HG03442 (cell line): ENCODE data around the gene ZNF841.
"Not testable (repeated sequence)": the region's sequence is repeated elsewhere in the genome, so short reads cannot be mapped to it uniquely, and the experiment has no call there.

Experiments
- ATAC-seq: cut with Tn5 transposase; IDR thresholded peaks from one replicate; pipeline ENCODE4 v1.9.1; 2021; ENCODE audit warnings: mild to moderate bottlenecking, moderate library complexity; ENCODE audit not compliant: unreplicated experiment

The ZNF841 gene

GRCh38 chr19:52095172-52096014, at the start of gene ZNF841:
Gene ZNF841, minus strand, starts transcription at chr19:52095765. Its CDS starts 10,964 bp downstream, at chr19:52084801.
- peak; percentile 78 for ATAC-seq

GRCh38 chr19:52142001-52142595, 46.5 kb upstream of the ZNF841 start:
- ATAC-seq = no peak

- no peak for ATAC-seq
Observed at GRCh38 chr19:52141203-52141602, 45.6 kb upstream of the ZNF841 start.

- ATAC-seq = peak; percentile 89
Observed at GRCh38 chr19:52140032-52140710, 44.6 kb upstream of the ZNF841 start.

- peak; percentile 60 for ATAC-seq
Observed at GRCh38 chr19:52139252-52140031, 43.9 kb upstream of the ZNF841 start, which contains the start of gene ZNF616. Gene ZNF616, minus strand, starts transcription at chr19:52139938. Its CDS starts 9,426 bp downstream, at chr19:52130512.

GRCh38 chr19:52138983-52139251, 43.4 kb upstream of the ZNF841 start:
- ATAC-seq = no peak

GRCh38 chr19:52138278-52138982, 42.9 kb upstream of the ZNF841 start:
- no peak for ATAC-seq

GRCh38 chr19:52120286-52120685, 24.7 kb upstream of the ZNF841 start:
- no peak for ATAC-seq

- no peak for ATAC-seq
Observed at GRCh38 chr19:52115526-52116053, 20.0 kb upstream of the ZNF841 start.

GRCh38 chr19:52114691-52115090, 19.1 kb upstream of the ZNF841 start:
- no peak for ATAC-seq

GRCh38 chr19:52112624-52113023, 17.1 kb upstream of the ZNF841 start:
- no peak for ATAC-seq

- no peak for ATAC-seq
Observed at GRCh38 chr19:52110780-52111179, 15.2 kb upstream of the ZNF841 start.

- no peak for ATAC-seq
Observed at GRCh38 chr19:52102782-52103181, 7.2 kb upstream of the ZNF841 start.

GRCh38 chr19:52101866-52102562, 6.4 kb upstream of the ZNF841 start:
- ATAC-seq = no peak

- no peak for ATAC-seq
Observed at GRCh38 chr19:52099497-52100138, 4.1 kb upstream of the ZNF841 start.

GRCh38 chr19:52096416-52096815, 851 bp upstream of the ZNF841 start:
- ATAC-seq = not testable (repeated sequence)

GRCh38 chr19:52094526-52095130, 937 bp downstream of the ZNF841 start:
- ATAC-seq = no peak

GRCh38 chr19:52086481-52086880, 9.1 kb downstream of the ZNF841 start:
- ATAC-seq = no peak

GRCh38 chr19:52070496-52070895, 25.1 kb downstream of the ZNF841 start:
- no peak for ATAC-seq
